RPMI7951 (cell line): ENCODE data around the gene TAS1R2. TPM values are rescaled to one million over a fixed set of nuclear protein-coding genes. Genes with fewer than 3 reads are reported as not detected.
A peak's percentile ranks its signal among the peaks of the same experiment; 100 is the strongest.
"Not testable (repeated sequence)": the region's sequence is repeated elsewhere in the genome, so short reads cannot be mapped to it uniquely, and the experiment has no call there.

Experiments
- DNase-seq: peaks from one replicate; pipeline ENCODE4 v3.0.0-alpha.2; 2012; ENCODE audit warnings: low read depth
- total RNA-seq: library from RNA; depleted of rRNA; stranded (reverse); fragments of >200 nt; shearing (Covaris generic); gene quantifications from 2 replicates; pipeline ENCODE4 v1.2.3, GENCODE V29; 2014

TAS1R2 gene
- total RNA-seq, 1 experiment from 2014 or later = not detected

GRCh38 chr1:18884419-18884717 is 24.9 kb upstream of the TAS1R2 start:
- DNase-seq = no peak

- DNase-seq = peak; percentile 62
Observed at GRCh38 chr1:18883636-18884418, 24.4 kb upstream of the TAS1R2 start.

GRCh38 chr1:18883079-18883478 is 23.6 kb upstream of the TAS1R2 start:
- no peak for DNase-seq

- DNase-seq = no peak
Observed at GRCh38 chr1:18882486-18882885, 23.0 kb upstream of the TAS1R2 start.

- DNase-seq = no peak
Observed at GRCh38 chr1:18881642-18882431, 22.4 kb upstream of the TAS1R2 start.

- DNase-seq = no peak
Observed at GRCh38 chr1:18881164-18881563, 21.7 kb upstream of the TAS1R2 start.

GRCh38 chr1:18880585-18880984 is 21.1 kb upstream of the TAS1R2 start:
- no peak for DNase-seq

- no peak for DNase-seq
Observed at GRCh38 chr1:18879791-18880309, 20.4 kb upstream of the TAS1R2 start.

- no peak for DNase-seq
Observed at GRCh38 chr1:18879215-18879790, 19.8 kb upstream of the TAS1R2 start.

GRCh38 chr1:18878538-18879214 is 19.2 kb upstream of the TAS1R2 start:
- DNase-seq = no peak

- no peak for DNase-seq
Observed at GRCh38 chr1:18877282-18877681, 17.8 kb upstream of the TAS1R2 start.

- DNase-seq = no peak
Observed at GRCh38 chr1:18876210-18876609, 16.8 kb upstream of the TAS1R2 start.

- no peak for DNase-seq
Observed at GRCh38 chr1:18875796-18876128, 16.3 kb upstream of the TAS1R2 start.

GRCh38 chr1:18875107-18875795 is 15.8 kb upstream of the TAS1R2 start:
- peak; percentile 58 for DNase-seq

GRCh38 chr1:18874600-18874999 is 15.1 kb upstream of the TAS1R2 start:
- DNase-seq = no peak

GRCh38 chr1:18874036-18874435 is 14.6 kb upstream of the TAS1R2 start:
- DNase-seq = no peak

- DNase-seq = no peak
Observed at GRCh38 chr1:18872071-18872611, 12.7 kb upstream of the TAS1R2 start.

GRCh38 chr1:18871401-18872070 is 12.1 kb upstream of the TAS1R2 start:
- no peak for DNase-seq

- DNase-seq = no peak
Observed at GRCh38 chr1:18870957-18871356, 11.5 kb upstream of the TAS1R2 start.

GRCh38 chr1:18870595-18870865 is 11.1 kb upstream of the TAS1R2 start:
- not testable (repeated sequence) for DNase-seq
